ENCODE results near the gene CLMP. TPM values are rescaled to one million over a fixed set of nuclear protein-coding genes. Genes with fewer than 3 reads are reported as not detected.

The CLMP gene
- total and polyA plus RNA-seq, 9 of the 15 experiments (the other 6 are each of a cell fraction or from before 2014, with no cell fraction given): 0.02 to 0.15 (median 0.03) TPM; not detected in 6

GRCh38 chr11:123219066-123219690 is 24.1 kb upstream of the CLMP start:
- intact Hi-C loops (cut with micrococcal nuclease) (no loop called here), in situ Hi-C loops (cut with MboI) (no loop called here)
- CTCF ChIA-PET (ENCODE audit: low intra/inter-chr PET ratio): no interaction called here

GRCh38 chr11:123218451-123218850 is 23.4 kb upstream of the CLMP start:
- in situ Hi-C loops (cut with MboI): no loop called here
- H3K4me2 ChIP-seq (ENCODE audit: insufficient read depth, low read length): no peak overlapping the region
- no peak overlapping the region for H3K9ac ChIP-seq (ENCODE audit: insufficient read depth in 1 of 2, low read depth in 2 of 2, low read length in 2 of 2)
- H4K20me1 ChIP-seq (replicated peaks; ENCODE audit: control insufficient read depth, insufficient read depth, low read length): no peaks in the 10 kb centered on the region
- no peak overlapping the region for H3K4me3 ChIP-seq
- BruUV-seq (replicated peaks): no TSS peak
- TF ChIP-seq ZBTB12 (CRISPR knock-in tag; IDR thresholded peaks at IDR 0.05): no peak
- no peak for TF ChIP-seq DDX20 (tag; IDR thresholded peaks at IDR 0.05; ENCODE audit: low read depth)
- no peak for TF ChIP-seq CBFA2T3 (IDR thresholded peaks at IDR 0.05)
- TF ChIP-seq RFX1 (IDR thresholded peaks at IDR 0.05): 0 out of 2 replicates have a peak, but pooled peaks have one; percentile 13
- no peak for TF ChIP-seq MED1 (CRISPR knock-in tag; IDR thresholded peaks at IDR 0.05; ENCODE audit: borderline replicate concordance)
- TF ChIP-seq DACH1 (IDR thresholded peaks at IDR 0.05; ENCODE audit: partially characterized antibody): no peak
- no peak for TF ChIP-seq HMBOX1 (IDR thresholded peaks at IDR 0.05)
- H3K9me3 ChIP-seq (replicated peaks; ENCODE audit: control insufficient read depth, insufficient read depth, low read depth, low read length): no peaks in the 10 kb centered on the region
- no peaks in the 10 kb centered on the region for H3K9me1 ChIP-seq (ENCODE audit: control insufficient read depth, insufficient read depth, low read length)
- no peaks in the 10 kb centered on the region for H3K79me2 ChIP-seq (ENCODE audit: control insufficient read depth, insufficient read depth, low read length)
- no peaks in the 10 kb centered on the region for H3K36me3 ChIP-seq (ENCODE audit: control insufficient read depth, insufficient read depth, low read length)
- FAIRE-seq (no peak), ATAC-seq (no peak), DNase-seq (ENCODE audit: extremely low read depth in 1 of 4, low spot score in 3 of 4) (no peak)
- H3K4me1 ChIP-seq (replicated peaks in 1 of 2; ENCODE audit: control insufficient read depth in 2 of 2, insufficient read depth in 2 of 2, low read length in 2 of 2): no peaks in the 10 kb centered on the region
- POLR2A ChIA-PET: no interaction called here
- no peak overlapping the region for H3K27ac ChIP-seq (ENCODE audit: extremely low read depth, low read depth, low read length)
- intact Hi-C loops (cut with micrococcal nuclease): no loop called here
- CTCF ChIA-PET (ENCODE audit: low intra/inter-chr PET ratio): no interaction called here
- H3K27me3 ChIP-seq (ENCODE audit: control insufficient read depth in 2 of 2, insufficient read depth in 2 of 2, low read length in 2 of 2): peaks cover 4 to 25% of the 10 kb centered on the region in 2 experiments; a peak in 4 of 5 replicates
- H2AFZ ChIP-seq (ENCODE audit: low read depth, low read length): no peak overlapping the region
- WGBS (ENCODE audit: insufficient coverage, low coverage, missing lambda C conversion rate): 1% methylated on average over 5 of the region's 5 CpGs

More at GRCh38 chr11:123219066-123219690, 24.1 kb upstream of the CLMP start:
- DNase-seq (ENCODE audit: extremely low read depth in 1 of 4, low spot score in 3 of 4) (no peak), FAIRE-seq (no peak), ATAC-seq (no peak)
- 1% methylated on average over 9 of the region's 9 CpGs for WGBS (ENCODE audit: insufficient coverage, low coverage, missing lambda C conversion rate)
- POLR2A ChIA-PET: no interaction called here
- H2AFZ ChIP-seq (ENCODE audit: low read depth, low read length): no peak overlapping the region
- no peaks in the 10 kb centered on the region for H3K4me1 ChIP-seq (replicated peaks in 1 of 2; ENCODE audit: control insufficient read depth in 2 of 2, insufficient read depth in 2 of 2, low read length in 2 of 2)
- no peak overlapping the region for H3K4me3 ChIP-seq
- H3K27ac ChIP-seq (ENCODE audit: extremely low read depth, low read depth, low read length): no peak overlapping the region
- no peaks in the 10 kb centered on the region for H3K79me2 ChIP-seq (ENCODE audit: control insufficient read depth, insufficient read depth, low read length)
- BruUV-seq (replicated peaks): no TSS peak
- no peak overlapping the region for H3K9ac ChIP-seq (ENCODE audit: insufficient read depth in 1 of 2, low read depth in 2 of 2, low read length in 2 of 2)
- no peaks in the 10 kb centered on the region for H3K36me3 ChIP-seq (ENCODE audit: control insufficient read depth, insufficient read depth, low read length)
- no peaks in the 10 kb centered on the region for H3K9me1 ChIP-seq (ENCODE audit: control insufficient read depth, insufficient read depth, low read length)
- TF ChIP-seq U2AF1 (optimal IDR thresholded peaks at IDR 0.05; ENCODE audit: low read depth, low read length): no peak
- no peak for TF ChIP-seq LCOR (CRISPR knock-in tag; IDR thresholded peaks at IDR 0.05)
- TF ChIP-seq OTX1 (CRISPR knock-in tag; IDR thresholded peaks at IDR 0.05): no peak
- no peaks in the 10 kb centered on the region for H4K20me1 ChIP-seq (replicated peaks; ENCODE audit: control insufficient read depth, insufficient read depth, low read length)
- H3K27me3 ChIP-seq (ENCODE audit: control insufficient read depth in 2 of 2, insufficient read depth in 2 of 2, low read length in 2 of 2): peaks cover 4 to 25% of the 10 kb centered on the region in 2 experiments; a peak in 4 of 5 replicates
- H3K4me2 ChIP-seq (ENCODE audit: insufficient read depth, low read length): no peak overlapping the region
- no peaks in the 10 kb centered on the region for H3K9me3 ChIP-seq (replicated peaks; ENCODE audit: control insufficient read depth, insufficient read depth, low read depth, low read length)

All from K562 (cell line).